Fibroblast of the aortic adventitia (primary cell): ENCODE measurements around the gene MTG2. TPM values are rescaled to one million over a fixed set of nuclear protein-coding genes. Genes with fewer than 3 reads are reported as not detected.
A peak's percentile ranks its signal among the peaks of the same experiment; 100 is the strongest.

ENCODE experiments used
- DNase-seq: peaks from one replicate; pipeline ENCODE4 v3.0.0-alpha.2; 2010; ENCODE audit warnings: low read depth
- H3K4me3 ChIP-seq: 2 replicates; pipeline ENCODE4 v1.5.1; 2011; ENCODE audit warnings: low read depth, mild to moderate bottlenecking, control low read depth, low read length, moderate library complexity
- CTCF ChIP-seq: IDR thresholded peaks from 2 replicates; pipeline ENCODE4 v1.5.1; 2011; ENCODE audit warnings: mild to moderate bottlenecking, low read length, control low read depth, inconsistent platforms; ENCODE audit not compliant: insufficient read depth
- total RNA-seq: library from RNA; depleted of rRNA; stranded (reverse); fragments of >200 nt; gene quantifications from 2 replicates; pipeline ENCODE4 v1.2.3, GENCODE V29; 2012; ENCODE audit warnings: low replicate concordance

The MTG2 gene
- total RNA-seq, 1 donor = 15.3 TPM

GRCh38 chr20:62151225-62151624 is 31.6 kb upstream of the MTG2 start:
- no peak for DNase-seq
- TF ChIP-seq CTCF = no peak
- no peak overlapping the region for H3K4me3 ChIP-seq

- no peak for DNase-seq
- no peak for TF ChIP-seq CTCF
- no peak overlapping the region for H3K4me3 ChIP-seq
These were observed 30.9 kb upstream of the MTG2 start for GRCh38 chr20:62151835-62152364.

- no peak for TF ChIP-seq CTCF
- DNase-seq = no peak
- no peak overlapping the region for H3K4me3 ChIP-seq
These were observed 27.2 kb upstream of the MTG2 start for GRCh38 chr20:62155428-62156253.

- no peak for TF ChIP-seq CTCF
- no peak for DNase-seq
- no peak overlapping the region for H3K4me3 ChIP-seq
These were observed 26.6 kb upstream of the MTG2 start for GRCh38 chr20:62156254-62156556.

- peak; percentile 79 for TF ChIP-seq CTCF
- DNase-seq = peak; percentile 39
- no peak overlapping the region for H3K4me3 ChIP-seq
These were observed 26.0 kb upstream of the MTG2 start for GRCh38 chr20:62156592-62157386.

GRCh38 chr20:62157387-62158087 is 25.3 kb upstream of the MTG2 start:
- H3K4me3 ChIP-seq = no peak overlapping the region
- no peak for DNase-seq
- no peak for TF ChIP-seq CTCF
